Loucy (cell line): ENCODE data around the gene CTDSPL.

ENCODE experiments used
- CTCF ChIP-seq: fragments of 200-600 bp; sonication (generic); conservative IDR thresholded peaks from 2 replicates; pipeline ENCODE4 v1.5.1; 2014; ENCODE audit warnings: mild to moderate bottlenecking, antibody characterized with exemption, low read length
- EZH2phosphoT487 ChIP-seq: fragments of 200-600 bp; IDR thresholded peaks from 2 replicates; pipeline ENCODE4 v1.6.1; 2018; ENCODE audit warnings: antibody characterized with exemption, mild to moderate bottlenecking, moderate library complexity, borderline replicate concordance

DNA sequence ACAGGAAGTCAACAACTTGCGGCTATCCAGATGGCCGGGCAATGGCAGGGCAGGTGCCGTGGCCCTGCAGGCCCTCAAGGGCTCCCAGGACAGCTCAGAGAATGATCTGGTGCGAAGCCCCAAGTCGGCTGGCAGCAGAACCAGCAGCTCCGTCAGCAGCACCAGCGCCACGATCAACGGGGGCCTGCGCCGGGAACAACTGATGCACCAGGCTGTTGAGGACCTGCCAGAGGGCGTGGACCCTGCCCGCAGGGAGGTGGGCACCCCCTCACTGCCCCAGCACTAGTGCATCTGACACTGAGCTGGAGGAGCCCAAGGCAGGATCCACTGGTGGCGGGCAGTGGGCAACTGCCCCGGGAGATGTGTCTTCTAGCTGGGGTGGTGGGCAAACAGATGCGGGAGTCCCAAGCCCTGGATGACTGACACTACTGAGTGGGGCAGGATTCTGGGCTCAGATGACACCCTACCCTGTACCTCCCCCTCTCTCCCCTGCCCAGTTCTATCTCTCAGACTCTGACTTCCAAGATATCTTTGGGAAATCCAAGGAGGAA, 144.8 kb downstream of the CTDSPL start:
- TF ChIP-seq CTCF (no peak), EZH2phosphoT487 (no peak)
